Calu3 (cell line): ENCODE measurements around the gene UHRF2. TPM values are rescaled to one million over a fixed set of nuclear protein-coding genes. Genes with fewer than 3 reads are reported as not detected.

ENCODE experiments used
- BruUV-seq: library from RNA; stranded (reverse); fragments of 400-500 nt; replicated peaks from 2 replicates; lab custom pipeline; 2021; lab: Mats Ljungman, UMichigan
- CTCF ChIA-PET: fragments of 300-600 bp; sonication (Branson Sonifier 250); formaldehyde crosslinking; loops from one replicate; lab custom pipeline; 2022; ENCODE audit warnings: antibody characterized with exemption; lab: Charles Lee
- DNase-seq: peaks from one replicate; pipeline ENCODE4 v3.0.0; 2022
- H3K27ac Mint-ChIP-seq: one replicate; pipeline ENCODE4 v1.8.0; 2022; ENCODE audit warnings: mixed read lengths; ENCODE audit not compliant: unreplicated experiment
- H3K27me3 Mint-ChIP-seq: one replicate; pipeline ENCODE4 v1.8.0; 2022; ENCODE audit warnings: mixed read lengths; ENCODE audit not compliant: unreplicated experiment
- H3K36me3 Mint-ChIP-seq: one replicate; pipeline ENCODE4 v1.8.0; 2022; ENCODE audit warnings: mild to moderate bottlenecking, moderate library complexity, mixed read lengths; ENCODE audit not compliant: insufficient read depth, unreplicated experiment
- H3K4me1 Mint-ChIP-seq: one replicate; pipeline ENCODE4 v1.8.0; 2022; ENCODE audit warnings: mild to moderate bottlenecking, low read depth, mixed read lengths; ENCODE audit not compliant: unreplicated experiment
- H3K4me3 Mint-ChIP-seq: one replicate; pipeline ENCODE4 v1.8.0; 2022; ENCODE audit warnings: mild to moderate bottlenecking, low read depth, moderate library complexity, mixed read lengths; ENCODE audit not compliant: unreplicated experiment
- H3K9me3 Mint-ChIP-seq: one replicate; pipeline ENCODE4 v1.8.0; 2022; ENCODE audit warnings: low read depth, mixed read lengths; ENCODE audit not compliant: unreplicated experiment
- CTCF ChIP-seq: fragments of 200-600 bp; IDR thresholded peaks from one replicate; pipeline ENCODE4 v1.8.0; 2022; ENCODE audit warnings: antibody characterized with exemption; ENCODE audit not compliant: unreplicated experiment
- intact Hi-C: fragments of 100-400 bp; cut with micrococcal nuclease; formaldehyde crosslinking; loops from one replicate; pipeline ENCODE4 v1.10.0; 2022; ENCODE audit not compliant: unreplicated experiment
- total RNA-seq: library from RNA; stranded (reverse); gene quantifications from 2 replicates; pipeline ENCODE4 v1.2.3, GENCODE V29; 2022

UHRF2 gene
- total RNA-seq, 1 experiment from 2014 or later: 38.4 TPM

- BruUV-seq: no TSS peak
- H3K4me3 Mint-ChIP-seq: no peak overlapping the region
- DNase-seq: no peak
- intact Hi-C loops: no loop called here
- no peak overlapping the region for H3K27ac Mint-ChIP-seq
- CTCF ChIA-PET: no interaction called here
- TF ChIP-seq CTCF: no peak
- H3K27me3 Mint-ChIP-seq: peaks cover 22% of the 10 kb centered on the region
- no peaks in the 10 kb centered on the region for H3K9me3 Mint-ChIP-seq
- H3K36me3 Mint-ChIP-seq: no peaks in the 10 kb centered on the region
- H3K4me1 Mint-ChIP-seq: no peaks in the 10 kb centered on the region
Measured at GRCh38 chr9:6382681-6383080, 30.3 kb upstream of the UHRF2 start.

GRCh38 chr9:6383551-6384225 is 29.3 kb upstream of the UHRF2 start:
- BruUV-seq: no TSS peak
- Mint-ChIP-seq H3K4me3 (no peak overlapping the region), H3K36me3 (no peaks in the 10 kb centered on the region), H3K27ac (no peak overlapping the region), H3K27me3 (peaks cover 12% of the 10 kb centered on the region), H3K4me1 (no peaks in the 10 kb centered on the region), H3K9me3 (no peaks in the 10 kb centered on the region)
- CTCF ChIA-PET: no interaction called here
- DNase-seq: no peak
- intact Hi-C loops: no loop called here
- TF ChIP-seq CTCF: no peak

- no peaks in the 10 kb centered on the region for H3K4me1 Mint-ChIP-seq
- H3K27me3 Mint-ChIP-seq: peaks cover 2% of the 10 kb centered on the region
- H3K9me3 Mint-ChIP-seq: no peaks in the 10 kb centered on the region
- no peaks in the 10 kb centered on the region for H3K36me3 Mint-ChIP-seq
- intact Hi-C loops: no loop called here
- no peak for TF ChIP-seq CTCF
- H3K27ac Mint-ChIP-seq: no peak overlapping the region
- DNase-seq: no peak
- H3K4me3 Mint-ChIP-seq: no peak overlapping the region
- no TSS peak for BruUV-seq
- CTCF ChIA-PET: no interaction called here
Measured at GRCh38 chr9:6384732-6385131, 28.3 kb upstream of the UHRF2 start.

- no peak overlapping the region for H3K4me3 Mint-ChIP-seq
- no peak for DNase-seq
- no peaks in the 10 kb centered on the region for H3K36me3 Mint-ChIP-seq
- CTCF ChIA-PET: no interaction called here
- H3K9me3 Mint-ChIP-seq: no peaks in the 10 kb centered on the region
- no peak overlapping the region for H3K27ac Mint-ChIP-seq
- intact Hi-C loops: no loop called here
- TF ChIP-seq CTCF: no peak
- no peaks in the 10 kb centered on the region for H3K27me3 Mint-ChIP-seq
- BruUV-seq: no TSS peak
- H3K4me1 Mint-ChIP-seq: no peaks in the 10 kb centered on the region
Measured at GRCh38 chr9:6399071-6399470, 13.9 kb upstream of the UHRF2 start.
